Pancreas (tissue), 10 donors: ENCODE measurements around the gene SERPINE2. TPM values are rescaled to one million over a fixed set of nuclear protein-coding genes. Genes with fewer than 3 reads are reported as not detected.
A peak's percentile ranks its signal among the peaks of the same experiment; 100 is the strongest.

Source experiments
- ATAC-seq, 4 donors: fragments of 200-7000 bp; cut with Tn5 transposase; one replicate each; pipeline versions ENCODE4 v1.8.0 to v1.9.1; 2020; ENCODE audit warnings: mild to moderate bottlenecking in 4 of 4, moderate library complexity in 4 of 4
- DNase-seq, 6 donors: peaks; one replicate each; pipeline ENCODE4 v3.0.0-alpha.2; 2020
- FAIRE-seq: peaks from 2 replicates; lab custom pipeline; 2012; peaks lifted over from hg19 to GRCh38; lab: Jason Lieb, UNC
- H3K27ac ChIP-seq, 4 donors: fragments of 200-600 bp; sonication (generic); 1 replicate in 3 of 4; 2 replicates in 1 of 4; pipeline versions ENCODE4 v1.5.0 to v1.8.0; 2020
- H3K27me3 ChIP-seq, 4 donors: fragments of 200-600 bp; one replicate each; pipeline ENCODE4 v1.8.0; 2021
- H3K36me3 ChIP-seq, 3 donors: fragments of 200-600 bp; sonication (generic) in 1 of 3; one replicate each; pipeline versions ENCODE4 v1.5.0 to v1.8.0; 2020 to 2021
- H3K4me1 ChIP-seq, 3 donors: fragments of 200-600 bp; one replicate each; pipeline ENCODE4 v1.8.0; 2021
- H3K4me3 ChIP-seq, 4 donors: fragments of 200-600 bp; sonication (generic) in 2 of 4; one replicate each; pipeline versions ENCODE4 v1.5.0 to v1.8.0; 2020 to 2021
- H3K9me3 ChIP-seq, 4 donors: fragments of 200-600 bp; one replicate each; pipeline ENCODE4 v1.8.0; 2021
- WGBS, 2 donors: extraction: QIAGEN DNeasy Blood & Tissue Kit; methylation state at CpG; one replicate each; pipeline ENCODE4 v1.1.7; 2013; 5-methylcytosine and 5-hydroxymethylcytosine counted together
- intact Hi-C, 3 donors: fragments of 100-400 bp; cut with DNase I; formaldehyde crosslinking; loops; one replicate each; pipeline versions ENCODE4 v1.11.1 to v1.14.2; 2022
- polyA plus RNA-seq, 2 donors: library from polyadenylated mRNA; stranded (reverse); fragments of 200-250 nt; gene quantifications; one replicate each; pipeline ENCODE4 v1.2.3, GENCODE V29; 2013
- total RNA-seq, 6 donors: library from RNA; stranded (reverse); fragmentation: NEBNext Ultra II Directional in 4 of 6; extraction: Animal tissue kit (Norgen Biotek cat#: 25700) in 4 of 6; gene quantifications; one replicate each; pipeline versions ENCODE4 v1.2.1 to v1.2.4, GENCODE V29; 2021 to 2023
- TF ChIP-seq, protein P1 (sequence below), 4 donors: fragments of 200-600 bp; sonication (generic) in 3 of 4; IDR thresholded peaks; one replicate each; pipeline versions ENCODE4 v1.5.0 to v1.8.0; 2021; ENCODE audit warnings: antibody characterized with exemption in 4 of 4
- donor health status: healthy with polysubstance abuse.
- donor health status: DM: no; HTN: no; CAD: no; lungs with moderate emphysema.
- donor health status: DM: no; HTN: no; CAD: no.
- donor health status: control.
- donor health status: control.
- donor health status: Bipolar disorder and iron deficiency.
- donor health status: DM: yes; HTN: yes; CAD: no.
- donor health status: DM: no; HTN: no; CAD: no.
- donor health status: DM: no; HTN: no; CAD: no.
- donor health status: DM: yes; HTN: yes; CAD: no.

SERPINE2 gene
- total and polyA plus RNA-seq, 8 donors = 1.0 to 14.8 (median 2.8) TPM

DNA sequence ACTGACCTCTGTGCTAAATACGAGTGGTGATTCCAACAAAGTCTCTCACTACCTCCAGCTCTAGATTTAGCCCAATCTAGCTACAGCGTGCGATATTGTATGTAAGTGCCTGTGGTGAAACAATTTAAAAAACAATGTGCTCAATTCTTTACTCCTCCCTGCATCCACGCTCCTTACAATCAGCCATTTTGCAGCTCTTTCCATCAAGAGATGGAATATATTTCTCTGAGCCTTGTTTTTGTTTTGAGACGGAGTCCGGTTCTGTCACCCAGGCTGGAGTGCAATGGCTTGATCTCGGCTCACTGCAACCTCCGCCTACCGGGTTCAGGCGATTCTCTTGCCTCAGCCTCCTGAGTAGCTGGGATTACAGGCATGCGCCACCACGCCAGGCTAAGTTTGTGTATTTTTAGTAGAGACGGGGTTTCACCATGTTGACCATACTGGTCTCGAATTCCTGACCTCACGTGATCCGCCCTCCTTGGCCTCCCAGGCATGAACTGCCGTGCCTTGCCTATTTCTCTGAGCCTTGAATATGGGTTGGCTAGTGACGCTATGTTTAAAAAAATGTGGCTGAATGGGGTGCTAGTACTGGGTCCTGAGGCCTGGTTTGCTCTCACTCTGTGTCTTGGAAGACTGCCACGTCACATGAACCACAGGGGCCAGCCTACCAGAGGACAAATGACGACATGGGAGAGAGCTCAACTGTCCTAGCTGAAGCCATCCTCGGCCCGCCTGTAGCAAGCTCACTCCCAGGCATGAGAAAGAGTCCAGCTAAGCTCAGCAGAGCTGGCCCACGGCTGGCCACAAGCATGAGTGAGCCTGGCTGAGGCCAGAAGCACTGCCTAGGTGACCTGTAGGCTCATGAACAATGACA is 108.7 kb downstream of the SERPINE2 start:
- FAIRE-seq (no peak), DNase-seq (peak in 5 of 6 donors; percentile 13 to 55 (median 30)), ATAC-seq (peak; percentile 41 to 78 (median 76))
- H3K4me3 ChIP-seq = no peak overlapping the region
- no peaks in the 10 kb centered on the region for H3K27me3 ChIP-seq
- WGBS, 2 donors = 75 to 81% methylated on average over 23 of the region's 23 CpGs
- H3K4me1 ChIP-seq = peaks cover 8 to 22% (median 13%) of the 10 kb centered on the region in 3 donors
- intact Hi-C loops = no loop called here
- H3K36me3 ChIP-seq = no peaks in the 10 kb centered on the region
- H3K27ac ChIP-seq = no peak overlapping the region
- H3K9me3 ChIP-seq = no peaks in the 10 kb centered on the region
- TF ChIP-seq, protein P1, sequence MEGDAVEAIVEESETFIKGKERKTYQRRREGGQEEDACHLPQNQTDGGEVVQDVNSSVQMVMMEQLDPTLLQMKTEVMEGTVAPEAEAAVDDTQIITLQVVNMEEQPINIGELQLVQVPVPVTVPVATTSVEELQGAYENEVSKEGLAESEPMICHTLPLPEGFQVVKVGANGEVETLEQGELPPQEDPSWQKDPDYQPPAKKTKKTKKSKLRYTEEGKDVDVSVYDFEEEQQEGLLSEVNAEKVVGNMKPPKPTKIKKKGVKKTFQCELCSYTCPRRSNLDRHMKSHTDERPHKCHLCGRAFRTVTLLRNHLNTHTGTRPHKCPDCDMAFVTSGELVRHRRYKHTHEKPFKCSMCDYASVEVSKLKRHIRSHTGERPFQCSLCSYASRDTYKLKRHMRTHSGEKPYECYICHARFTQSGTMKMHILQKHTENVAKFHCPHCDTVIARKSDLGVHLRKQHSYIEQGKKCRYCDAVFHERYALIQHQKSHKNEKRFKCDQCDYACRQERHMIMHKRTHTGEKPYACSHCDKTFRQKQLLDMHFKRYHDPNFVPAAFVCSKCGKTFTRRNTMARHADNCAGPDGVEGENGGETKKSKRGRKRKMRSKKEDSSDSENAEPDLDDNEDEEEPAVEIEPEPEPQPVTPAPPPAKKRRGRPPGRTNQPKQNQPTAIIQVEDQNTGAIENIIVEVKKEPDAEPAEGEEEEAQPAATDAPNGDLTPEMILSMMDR (IDR thresholded peaks at IDR 0.05) = no peak

DNA sequence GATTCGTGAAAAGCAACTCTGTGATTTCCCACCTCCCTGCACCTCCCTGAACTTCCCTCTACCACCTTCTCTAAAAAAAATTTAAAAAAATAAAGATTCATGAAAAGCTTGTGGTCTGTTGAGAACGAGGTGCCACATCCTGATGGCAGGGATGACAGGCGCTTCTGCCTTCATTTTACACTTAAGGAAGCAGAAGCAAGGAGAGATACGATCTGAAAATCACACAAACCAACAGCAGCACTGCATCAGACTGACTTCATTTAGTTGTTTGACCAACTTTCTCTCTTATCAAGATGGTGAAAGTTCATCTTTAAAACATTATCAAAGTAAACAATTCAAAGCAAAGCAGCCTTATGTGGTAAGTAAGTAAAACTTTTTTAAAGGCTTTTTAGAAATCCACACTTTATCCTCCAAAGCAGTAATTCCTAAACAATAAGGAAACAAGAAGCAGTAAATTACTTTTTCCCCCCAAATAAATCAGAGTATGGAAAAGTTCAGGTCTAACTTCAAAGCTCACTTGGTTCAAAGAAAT is 109.4 kb downstream of the SERPINE2 start:
- peak in 2 of 4 donors; percentile 31 to 32 for ATAC-seq
- H3K27me3 ChIP-seq = no peaks in the 10 kb centered on the region
- H3K9me3 ChIP-seq = no peaks in the 10 kb centered on the region
- intact Hi-C loops = no loop called here
- no peak for FAIRE-seq
- H3K4me3 ChIP-seq = no peak overlapping the region
- no peak overlapping the region for H3K27ac ChIP-seq
- H3K36me3 ChIP-seq = no peaks in the 10 kb centered on the region
- DNase-seq = no peak
- H3K4me1 ChIP-seq = peaks cover 6 to 19% (median 7%) of the 10 kb centered on the region in 3 donors
- WGBS, 2 donors = 57 to 58% methylated on average over 4 of the region's 4 CpGs
- TF ChIP-seq, protein P1 (IDR thresholded peaks at IDR 0.05) = no peak

DNA sequence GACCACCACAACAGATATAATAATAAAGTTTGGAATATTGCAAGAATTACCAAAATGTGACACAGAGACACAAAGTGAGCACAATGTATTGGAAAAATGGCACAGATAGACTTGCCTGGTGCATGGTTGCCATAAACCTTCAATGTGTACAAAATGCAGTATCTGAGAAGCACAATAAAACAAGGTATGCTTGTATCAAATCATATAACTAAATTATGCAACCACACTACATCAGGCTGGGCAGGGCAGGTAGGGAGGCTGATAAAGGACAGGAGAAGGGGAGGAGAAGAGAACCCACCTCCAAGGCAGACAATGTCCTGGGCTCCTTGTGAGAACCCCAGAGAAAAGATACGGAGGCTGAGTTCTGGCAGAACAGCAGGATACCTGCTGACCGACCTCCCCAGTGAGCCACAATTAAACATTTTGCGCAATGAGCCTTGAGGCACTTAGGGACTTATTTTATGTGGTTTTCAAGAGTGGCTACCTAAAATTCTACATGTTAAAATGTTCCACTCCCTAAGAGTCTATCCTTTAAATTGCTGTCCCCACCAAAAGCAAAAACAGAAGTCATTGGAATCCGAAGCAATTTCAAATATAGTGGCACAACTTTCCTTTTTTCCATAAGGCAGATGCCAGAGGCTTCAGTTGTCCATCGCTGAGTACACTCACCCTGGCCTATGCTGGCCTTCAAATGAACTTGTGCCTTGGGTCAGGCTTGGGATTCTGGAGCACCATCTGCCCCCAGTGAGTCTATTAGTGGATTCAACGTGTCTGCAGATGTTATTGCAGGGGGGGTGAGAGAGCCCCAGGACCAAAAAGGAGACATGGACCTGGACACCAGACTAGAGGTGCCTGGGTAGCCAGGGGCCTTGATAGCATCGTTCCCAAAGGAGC is 110.7 kb downstream of the SERPINE2 start:
- no peaks in the 10 kb centered on the region for H3K27me3 ChIP-seq
- ATAC-seq (no peak), DNase-seq (no peak), FAIRE-seq (no peak)
- TF ChIP-seq, protein P1 (IDR thresholded peaks at IDR 0.05) = no peak
- peaks cover 6 to 17% (median 7%) of the 10 kb centered on the region in 3 donors for H3K4me1 ChIP-seq
- H3K36me3 ChIP-seq = no peaks in the 10 kb centered on the region
- H3K4me3 ChIP-seq = no peak overlapping the region
- no peak overlapping the region for H3K27ac ChIP-seq
- 83 to 91% methylated on average over 7 of the region's 7 CpGs for WGBS, 2 donors
- intact Hi-C loops = no loop called here
- no peaks in the 10 kb centered on the region for H3K9me3 ChIP-seq

DNA sequence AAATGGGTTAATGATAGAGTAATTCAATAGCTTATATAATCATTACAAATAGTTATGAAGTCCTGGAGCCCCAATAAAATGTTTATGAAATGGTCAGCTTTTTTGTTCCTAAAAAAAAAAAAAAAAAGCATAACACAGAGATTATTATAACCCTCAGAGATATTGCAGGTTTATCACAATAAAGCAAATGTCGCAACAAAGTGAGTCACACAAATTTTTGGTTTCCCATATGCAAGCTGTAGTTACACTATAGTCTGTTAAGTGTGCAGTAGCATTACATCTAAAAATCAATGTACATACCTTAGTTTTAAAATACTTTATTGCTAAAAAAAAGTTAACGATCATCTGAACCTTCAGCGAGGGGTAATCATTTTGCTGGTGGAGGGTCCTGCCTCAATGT is 114.0 kb downstream of the SERPINE2 start:
- no peak for ATAC-seq
- intact Hi-C loops = no loop called here
- WGBS, 2 donors = 96 to 100% methylated on average over 3 of the region's 3 CpGs
- Histone ChIP-seq H3K4me1 (peaks cover 0 to 12% (median 7%) of the 10 kb centered on the region in 3 donors), H3K36me3 (no peaks in the 10 kb centered on the region), H3K27me3 (no peaks in the 10 kb centered on the region), H3K27ac (no peak overlapping the region), H3K4me3 (no peak overlapping the region), H3K9me3 (no peaks in the 10 kb centered on the region)
- FAIRE-seq = no peak
- TF ChIP-seq, protein P1 (IDR thresholded peaks at IDR 0.05) = no peak
- DNase-seq = no peak

Other genes with a start within 250 kb of the SERPINE2 start
- 1 to 10 TPM; 2.1 to 8.5 (median 4.5) TPM for gene AP1S3, start 201.7 kb downstream of the SERPINE2 start, total RNA-seq
- 1 to 10 TPM; 1.9 to 3.1 TPM for gene AP1S3, start 201.7 kb downstream of the SERPINE2 start, polyA plus RNA-seq
- gene WDFY1, start 94.0 kb downstream of the SERPINE2 start, total RNA-seq = 10 to 100 TPM; 13.5 to 25.9 (median 17.1) TPM
- gene WDFY1, start 94.0 kb downstream of the SERPINE2 start, polyA plus RNA-seq = 1 to 10 TPM; 5.5 to 8.2 TPM
- gene MRPL44, start 81.8 kb downstream of the SERPINE2 start, total RNA-seq = 10 to 100 TPM in 3 of 6 donors, 1 to 10 TPM in 3; 6.8 to 11.5 (median 9.6) TPM
- 10 to 100 TPM in 1 of 2 donors, 1 to 10 TPM in 1; 5.9 to 12.7 TPM for gene MRPL44, start 81.8 kb downstream of the SERPINE2 start, polyA plus RNA-seq